Vagina (tissue), 2 donors: ENCODE measurements around the gene NUP210.

Source experiments
- POLR2A ChIP-seq, 2 donors: fragments of 450-650 bp; IDR thresholded peaks; one replicate each; pipeline ENCODE4 v1.6.1; 2017; ENCODE audit warnings: antibody characterized with exemption in 2 of 2, mild to moderate bottlenecking in 2 of 2, moderate library complexity in 2 of 2
- POLR2AphosphoS5 ChIP-seq, 2 donors: sonication (generic); formaldehyde crosslinking; IDR thresholded peaks; one replicate each; pipeline ENCODE4 v1.9.0; 2017; ENCODE audit warnings: antibody characterized with exemption in 2 of 2, mild to moderate bottlenecking in 2 of 2, low read depth in 1 of 2; ENCODE audit not compliant: insufficient read depth in 1 of 2

GRCh38 chr3:13425689-13426088 lies 5.6 kb upstream of the NUP210 start:
- no peak for TF ChIP-seq POLR2A (IDR thresholded peaks at IDR 0.05)
- TF ChIP-seq POLR2AphosphoS5 (IDR thresholded peaks at IDR 0.05; ENCODE audit: insufficient read depth in 1 of 2, low read depth in 1 of 2): no peak
